Hepatic stellate cell (primary cell): ENCODE results near the gene CACNA2D3.

Experiments
- DNase-seq: peaks from one replicate; pipeline ENCODE4 v3.0.0; 2011; ENCODE audit warnings: low spot score

Gene CACNA2D3

GRCh38 chr3:54171509-54171908 is 49.2 kb downstream of the CACNA2D3 start:
- DNase-seq = no peak

- no peak for DNase-seq
These were observed 49.6 kb downstream of the CACNA2D3 start for GRCh38 chr3:54171951-54172350.

DNA sequence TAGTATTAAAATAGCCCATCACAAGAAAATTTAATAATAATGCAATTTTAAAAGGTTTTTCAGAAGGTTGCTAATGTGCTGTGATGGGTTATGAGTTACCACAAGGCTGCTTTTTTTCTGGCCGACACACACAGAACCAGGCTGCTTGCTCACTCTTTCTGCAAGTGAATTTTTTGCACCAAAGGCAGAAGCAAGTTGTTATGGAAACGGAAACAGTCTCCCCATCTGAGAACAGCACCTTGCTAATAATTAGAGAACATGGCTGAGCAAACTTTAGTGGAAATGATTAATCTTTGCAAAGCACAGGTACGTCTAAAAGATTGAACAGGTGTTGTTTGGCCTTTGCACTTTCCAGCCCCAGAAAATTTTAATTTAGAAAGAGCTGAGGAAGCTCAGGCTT is 51.0 kb downstream of the CACNA2D3 start:
- DNase-seq = no peak

DNA sequence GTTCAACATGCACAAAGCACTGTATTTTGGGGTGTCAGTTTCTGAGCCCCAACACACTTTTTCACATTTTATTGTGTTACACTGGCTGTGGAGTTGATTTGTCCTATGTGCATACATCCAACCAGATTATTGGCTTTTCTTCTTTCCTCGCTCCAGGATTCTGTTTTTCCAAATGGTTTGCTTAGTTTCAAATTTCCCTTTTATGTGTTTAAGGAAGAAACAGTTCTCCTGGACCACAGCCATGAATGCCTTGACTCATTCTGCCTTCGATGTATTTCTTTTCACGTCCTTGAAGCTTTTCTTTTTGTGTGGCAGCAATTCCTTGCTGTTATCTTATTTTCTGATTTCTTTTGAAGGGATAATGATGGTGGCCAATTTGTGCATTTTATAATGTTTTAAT is 53.8 kb downstream of the CACNA2D3 start:
- no peak for DNase-seq

DNA sequence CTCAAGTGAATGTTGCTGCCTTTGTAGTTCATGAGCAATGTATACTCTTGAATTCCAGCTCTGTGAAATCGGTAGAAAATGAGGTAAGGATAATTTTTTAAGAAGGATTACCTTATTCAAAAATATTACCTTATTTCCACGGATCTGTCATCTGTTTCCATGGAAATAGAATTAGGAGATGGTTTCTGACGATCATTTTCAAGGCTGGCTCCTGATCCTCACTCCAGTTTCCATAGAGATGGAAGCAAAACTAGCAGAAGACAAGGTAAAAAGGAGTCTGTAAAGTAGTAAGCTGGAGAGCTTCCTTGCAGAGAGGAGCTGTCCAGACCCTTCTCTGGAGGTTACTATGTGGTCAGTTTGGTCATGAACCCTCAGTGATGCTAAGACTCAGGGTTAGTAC is 55.5 kb downstream of the CACNA2D3 start:
- DNase-seq = no peak

DNA sequence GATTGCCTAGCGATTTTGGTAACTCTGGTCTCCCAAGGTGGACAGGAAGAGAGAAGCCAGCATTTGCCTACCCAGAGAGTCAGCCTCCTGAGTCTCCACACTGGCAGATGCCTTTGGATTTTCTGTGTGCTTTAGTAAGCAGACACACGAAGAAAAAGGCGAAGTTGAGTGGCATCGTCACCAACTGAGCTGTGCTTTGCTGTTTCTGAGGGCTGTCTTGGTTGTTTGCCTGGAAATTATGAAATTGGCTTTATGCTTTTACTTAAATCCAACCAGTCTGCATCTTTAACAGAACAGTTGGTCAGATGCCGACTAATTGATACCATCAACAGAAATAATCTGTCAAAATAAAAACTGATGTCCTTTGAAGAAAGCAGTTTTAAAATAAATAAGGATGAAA is 56.0 kb downstream of the CACNA2D3 start:
- no peak for DNase-seq

GRCh38 chr3:54180921-54181320 is 58.6 kb downstream of the CACNA2D3 start:
- DNase-seq = no peak

DNA sequence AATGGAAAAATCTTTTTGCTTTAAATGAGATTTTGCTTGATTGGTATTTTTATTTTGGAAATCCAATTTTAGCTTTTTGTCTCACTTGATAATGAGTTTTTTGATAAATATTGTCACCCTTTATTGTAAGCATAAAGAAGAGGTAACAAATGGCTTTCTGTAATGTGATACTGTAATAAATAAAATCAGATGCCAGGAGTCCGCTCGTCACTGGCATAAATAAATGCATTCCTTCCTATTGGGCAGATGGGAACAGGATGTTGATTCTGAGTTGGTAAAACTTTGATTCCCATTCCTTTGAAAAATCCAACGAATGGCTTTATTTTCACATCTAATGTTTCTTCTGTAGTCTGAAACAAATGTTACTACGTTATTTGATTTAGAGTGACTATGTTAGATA is 59.9 kb downstream of the CACNA2D3 start:
- no peak for DNase-seq

GRCh38 chr3:54185740-54186139 is 63.4 kb downstream of the CACNA2D3 start:
- no peak for DNase-seq

DNA sequence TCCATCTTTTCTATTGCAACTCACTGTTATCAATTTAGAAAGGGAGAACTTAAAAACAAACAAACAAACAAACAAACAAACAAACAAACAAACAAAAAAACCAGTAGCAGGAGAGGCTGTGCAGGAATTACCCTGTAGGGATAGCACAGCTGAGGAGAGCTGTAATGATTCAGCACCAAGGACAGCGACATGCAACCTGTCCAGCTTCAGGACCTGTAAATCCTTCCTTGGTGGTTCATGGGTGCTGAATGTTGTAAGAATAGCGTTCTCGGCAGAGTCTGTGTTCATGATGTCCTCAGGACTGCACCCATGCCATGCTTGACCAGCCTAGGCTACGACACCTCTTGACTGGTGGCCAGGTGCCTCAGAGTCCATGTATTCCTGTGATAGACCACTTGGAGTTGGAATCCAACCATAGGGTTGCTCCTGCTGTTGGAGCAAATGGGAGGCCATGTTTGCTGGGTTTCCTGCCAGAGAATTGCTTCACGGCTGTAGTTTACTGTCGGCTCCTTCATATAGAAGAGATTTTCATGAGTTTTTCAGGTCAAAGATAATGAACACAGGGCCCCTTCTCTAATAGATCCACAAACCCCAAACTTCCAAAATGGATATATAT is 65.9 kb downstream of the CACNA2D3 start:
- no peak for DNase-seq

GRCh38 chr3:54191220-54191619 is 68.9 kb downstream of the CACNA2D3 start:
- DNase-seq = no peak

GRCh38 chr3:54192026-54192425 is 69.7 kb downstream of the CACNA2D3 start:
- DNase-seq = no peak

DNA sequence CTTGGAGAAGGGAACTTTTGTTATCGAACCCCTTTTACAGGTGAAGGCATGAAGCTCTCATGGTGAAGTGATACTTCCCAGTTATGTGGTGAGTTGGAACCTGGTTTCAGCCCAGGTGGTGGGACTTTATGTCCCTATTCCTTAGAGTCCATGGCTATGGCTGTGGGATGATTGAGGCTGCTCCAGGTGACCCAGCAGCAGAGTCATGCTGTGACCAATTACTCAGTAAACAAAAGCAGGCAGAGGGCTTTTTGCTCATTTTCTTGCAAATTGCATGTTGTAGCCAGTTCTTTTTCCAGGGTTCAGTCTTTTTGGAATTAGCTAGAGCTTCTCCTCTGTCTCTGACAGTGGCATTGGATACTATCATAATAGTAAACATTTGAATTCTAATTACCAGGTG is 70.7 kb downstream of the CACNA2D3 start:
- no peak for DNase-seq

- no peak for DNase-seq
These were observed 74.1 kb downstream of the CACNA2D3 start for GRCh38 chr3:54196360-54196991.

DNA sequence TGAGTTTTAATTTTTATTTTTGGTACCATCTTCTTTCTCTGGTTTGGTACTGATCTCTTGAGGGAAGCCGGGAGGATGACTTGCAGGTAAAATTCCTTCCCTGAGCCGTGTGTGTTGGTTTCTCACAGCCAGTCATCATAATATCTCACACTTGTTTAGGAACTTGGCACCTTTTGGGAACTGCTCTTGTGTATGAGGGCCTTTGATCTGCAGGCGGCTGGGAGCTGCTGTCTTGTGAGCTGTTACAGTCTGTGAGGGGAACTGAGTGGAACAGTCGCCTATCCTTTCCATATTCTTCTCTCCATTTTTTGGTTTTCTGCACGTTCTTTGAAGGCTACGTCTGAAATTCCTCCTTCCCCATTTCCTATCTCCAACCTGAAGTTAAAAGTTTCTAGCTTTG is 75.2 kb downstream of the CACNA2D3 start:
- DNase-seq = no peak

GRCh38 chr3:54198556-54198955 is 76.2 kb downstream of the CACNA2D3 start:
- no peak for DNase-seq

DNA sequence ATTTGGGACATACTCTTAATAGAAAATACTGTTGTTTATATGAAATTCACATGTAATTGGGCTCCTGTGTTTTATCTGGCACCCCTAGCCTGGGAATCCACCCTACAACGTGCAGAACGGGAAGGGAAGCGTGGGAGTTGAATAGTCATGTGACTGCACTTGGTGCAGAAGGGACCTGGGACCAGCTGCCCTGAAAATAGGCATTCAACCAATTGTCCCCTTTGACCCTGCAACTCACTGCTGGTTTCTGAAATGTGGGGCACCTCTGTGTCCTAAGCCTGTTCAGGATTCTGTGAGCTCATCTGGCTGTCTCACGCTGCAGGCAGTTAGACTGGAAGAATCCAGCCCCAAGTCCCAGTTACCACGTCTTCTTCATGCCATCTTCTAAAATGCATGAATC is 79.7 kb downstream of the CACNA2D3 start:
- DNase-seq = no peak

GRCh38 chr3:54202651-54203248 is 80.4 kb downstream of the CACNA2D3 start:
- no peak for DNase-seq

- no peak for DNase-seq
These were observed 84.5 kb downstream of the CACNA2D3 start for GRCh38 chr3:54206874-54207273.

GRCh38 chr3:54211097-54211496 is 88.7 kb downstream of the CACNA2D3 start:
- no peak for DNase-seq

DNA sequence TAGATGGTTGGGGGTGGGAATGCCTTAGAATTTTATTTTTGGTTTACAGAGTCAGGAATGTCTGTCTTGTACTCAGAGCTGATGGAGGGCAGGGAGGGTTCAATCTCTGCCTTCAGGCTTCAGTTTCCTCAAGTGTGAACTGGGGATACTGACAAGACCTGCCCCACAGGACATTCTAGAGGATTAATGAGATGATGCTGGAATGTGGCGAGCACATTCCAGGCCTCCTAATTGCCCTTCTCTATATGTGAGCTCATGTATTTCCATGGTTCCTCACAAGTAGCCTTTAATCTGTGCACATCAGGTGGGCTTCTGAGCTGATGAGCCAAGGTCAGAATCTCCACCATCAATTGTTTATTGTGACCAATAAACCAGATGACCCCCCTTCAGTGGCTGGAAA is 90.4 kb downstream of the CACNA2D3 start:
- DNase-seq = no peak

DNA sequence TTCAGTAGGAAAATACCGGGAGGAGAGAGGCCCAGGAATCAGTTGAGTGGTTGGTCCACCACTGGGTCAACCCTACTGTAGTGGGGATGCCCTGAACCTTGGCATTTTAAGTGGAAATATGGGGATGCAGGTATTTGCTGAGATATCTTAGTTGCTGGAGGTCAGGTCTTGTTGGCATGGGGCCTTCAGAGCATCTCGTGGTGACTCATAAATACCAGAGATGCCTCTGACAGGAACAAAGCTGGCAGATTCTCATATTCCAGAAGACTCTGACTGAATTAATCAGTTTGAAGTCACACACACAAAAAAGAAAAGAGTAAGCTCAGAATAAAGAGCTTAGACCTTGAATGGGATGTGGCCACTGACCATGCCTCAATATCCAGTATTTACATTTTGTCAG is 91.6 kb downstream of the CACNA2D3 start:
- DNase-seq = no peak

GRCh38 chr3:54214845-54215244 is 92.5 kb downstream of the CACNA2D3 start:
- DNase-seq = no peak

GRCh38 chr3:54215521-54215920 is 93.2 kb downstream of the CACNA2D3 start:
- no peak for DNase-seq
